ENCODE results near the gene SLC17A9.
A peak's percentile ranks its signal among the peaks of the same experiment; 100 is the strongest.
"Not testable (repeated sequence)": the region's sequence is repeated elsewhere in the genome, so short reads cannot be mapped to it uniquely, and the experiment has no call there.

SLC17A9 gene

DNA sequence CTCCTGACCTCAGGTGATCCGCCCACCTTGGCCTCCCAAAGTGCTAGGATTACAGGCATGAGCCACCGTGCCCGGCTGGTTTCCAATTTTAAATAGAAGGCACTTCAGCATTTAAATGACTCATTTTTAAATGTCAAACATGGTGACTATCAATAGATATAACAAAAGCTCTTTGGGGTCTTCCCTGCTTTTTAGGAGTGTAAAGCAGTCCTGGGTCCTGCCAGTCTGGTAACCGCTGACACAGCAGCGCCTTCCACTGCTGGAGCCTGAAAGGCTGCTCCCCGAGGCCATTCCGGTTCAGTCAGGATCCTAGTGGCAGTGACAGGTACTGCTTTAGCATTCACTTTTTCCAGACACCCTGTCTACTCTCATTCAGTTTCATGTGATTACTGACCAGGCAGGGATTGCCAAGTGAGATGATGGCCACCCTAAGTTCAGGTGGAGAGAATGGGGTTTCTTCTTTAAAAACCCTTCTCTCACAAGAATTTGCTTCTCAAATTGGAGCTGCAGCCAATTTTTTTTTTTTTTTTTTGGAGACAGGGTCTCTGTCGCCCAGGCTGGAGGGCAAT lies 31.3 kb upstream of the SLC17A9 start:
- no peaks in the 10 kb centered on the region for H3K27me3 ChIP-seq (ENCODE audit: control insufficient read depth in 1 of 2, insufficient read depth in 1 of 2, low read length in 2 of 2)
- H2AK5ac ChIP-seq (ENCODE audit: low read length, severe bottlenecking) = no peak overlapping the region
- H3K4me1 ChIP-seq (ENCODE audit: control insufficient read depth, insufficient read depth, low read depth, low read length) = peaks cover 28% of the 10 kb centered on the region
- peak overlapping the region; percentile 31 for H3K9ac ChIP-seq (ENCODE audit: low read length)
- H3K36me3 ChIP-seq (ENCODE audit: control insufficient read depth in 1 of 2, insufficient read depth in 2 of 2, low read depth in 1 of 2, low read length in 2 of 2) = no peaks in the 10 kb centered on the region
- no peak overlapping the region for H2BK120ac ChIP-seq (ENCODE audit: low read depth, low read length)
- no peak overlapping the region for H3K23ac ChIP-seq (ENCODE audit: low read length in 2 of 2)
- H2BK5ac ChIP-seq (ENCODE audit: low read depth, low read length, poor library complexity, severe bottlenecking) = no peak overlapping the region
- H3K14ac ChIP-seq (ENCODE audit: low read length in 2 of 2) = no peak overlapping the region
- H3K4ac ChIP-seq (ENCODE audit: low read depth in 1 of 2, low read length in 2 of 2) = no peak overlapping the region
- H4K8ac ChIP-seq (ENCODE audit: low read length) = no peak overlapping the region
- no peak overlapping the region for H2BK12ac ChIP-seq (ENCODE audit: low read length in 2 of 2)
- no peak overlapping the region for H4K91ac ChIP-seq (ENCODE audit: low read length)
- H3K18ac ChIP-seq (ENCODE audit: low read depth in 1 of 2, low read length in 2 of 2) = no peak overlapping the region
- H2BK15ac ChIP-seq (ENCODE audit: low read depth, poor library complexity, severe bottlenecking) = no peak overlapping the region
- H3K9me3 ChIP-seq (ENCODE audit: control insufficient read depth, low read length) = no peaks in the 10 kb centered on the region
- no peaks in the 10 kb centered on the region for H3K79me1 ChIP-seq (replicated peaks; ENCODE audit: low read length, poor library complexity, severe bottlenecking)
- no peak overlapping the region for H3K27ac ChIP-seq (ENCODE audit: low read length, poor library complexity, severe bottlenecking)
- 53% methylated on average over 6 of the region's 8 CpGs for WGBS
- H3K4me3 ChIP-seq (ENCODE audit: insufficient read depth in 1 of 2, low read depth in 1 of 2, low read length in 2 of 2) = no peak overlapping the region
- H3K4me2 ChIP-seq (ENCODE audit: low read length, poor library complexity, severe bottlenecking) = no peak overlapping the region
- no peak overlapping the region for H2AFZ ChIP-seq (ENCODE audit: low read depth, low read length)
- DNase-seq = peak; percentile 83

- Histone ChIP-seq H3K36me3 (ENCODE audit: control insufficient read depth in 1 of 2, insufficient read depth in 2 of 2, low read depth in 1 of 2, low read length in 2 of 2) (no peaks in the 10 kb centered on the region), H3K27me3 (ENCODE audit: control insufficient read depth in 1 of 2, insufficient read depth in 1 of 2, low read length in 2 of 2) (no peaks in the 10 kb centered on the region)
- WGBS = 94% methylated on average over 12 of the region's 14 CpGs
Observed at GRCh38 chr20:62922451-62922921, 30.0 kb upstream of the SLC17A9 start.

GRCh38 chr20:62923059-62923668 lies 29.3 kb upstream of the SLC17A9 start:
- H3K14ac ChIP-seq (ENCODE audit: low read length in 2 of 2); H3K4ac ChIP-seq (ENCODE audit: low read depth in 1 of 2, low read length in 2 of 2); H2AFZ ChIP-seq (ENCODE audit: low read depth, low read length): not testable (repeated sequence)

More at GRCh38 chr20:62922451-62922921, 30.0 kb upstream of the SLC17A9 start:
- H3K79me1 ChIP-seq (replicated peaks; ENCODE audit: low read length, poor library complexity, severe bottlenecking) = no peaks in the 10 kb centered on the region
- no peak overlapping the region for H3K4me2 ChIP-seq (ENCODE audit: low read length, poor library complexity, severe bottlenecking)
- H3K27ac ChIP-seq (ENCODE audit: low read length, poor library complexity, severe bottlenecking) = peak overlapping the region; percentile 62
- H3K4me3 ChIP-seq (ENCODE audit: insufficient read depth in 1 of 2, low read depth in 1 of 2, low read length in 2 of 2) = peak overlapping the region in 1 of 2 experiments; percentile 36
- peaks cover 31% of the 10 kb centered on the region for H3K4me1 ChIP-seq (ENCODE audit: control insufficient read depth, insufficient read depth, low read depth, low read length)
- no peak overlapping the region for H4K8ac ChIP-seq (ENCODE audit: low read length)
- no peak overlapping the region for H2BK5ac ChIP-seq (ENCODE audit: low read depth, low read length, poor library complexity, severe bottlenecking)
- H3K9ac ChIP-seq (ENCODE audit: low read length) = peak overlapping the region; percentile 99
- no peak overlapping the region for H2AK5ac ChIP-seq (ENCODE audit: low read length, severe bottlenecking)
- H2AFZ ChIP-seq (ENCODE audit: low read depth, low read length) = no peak overlapping the region
- no peaks in the 10 kb centered on the region for H3K9me3 ChIP-seq (ENCODE audit: control insufficient read depth, low read length)
- no peak overlapping the region for H2BK15ac ChIP-seq (ENCODE audit: low read depth, poor library complexity, severe bottlenecking)
- DNase-seq = no peak
- H3K4ac ChIP-seq (ENCODE audit: low read depth in 1 of 2, low read length in 2 of 2) = no peak overlapping the region
- H3K23ac ChIP-seq (ENCODE audit: low read length in 2 of 2) = no peak overlapping the region
- H4K91ac ChIP-seq (ENCODE audit: low read length) = no peak overlapping the region
- no peak overlapping the region for H3K18ac ChIP-seq (ENCODE audit: low read depth in 1 of 2, low read length in 2 of 2)
- H2BK12ac ChIP-seq (ENCODE audit: low read length in 2 of 2) = no peak overlapping the region
- H3K14ac ChIP-seq (ENCODE audit: low read length in 2 of 2) = no peak overlapping the region
- no peak overlapping the region for H2BK120ac ChIP-seq (ENCODE audit: low read depth, low read length)

DNA sequence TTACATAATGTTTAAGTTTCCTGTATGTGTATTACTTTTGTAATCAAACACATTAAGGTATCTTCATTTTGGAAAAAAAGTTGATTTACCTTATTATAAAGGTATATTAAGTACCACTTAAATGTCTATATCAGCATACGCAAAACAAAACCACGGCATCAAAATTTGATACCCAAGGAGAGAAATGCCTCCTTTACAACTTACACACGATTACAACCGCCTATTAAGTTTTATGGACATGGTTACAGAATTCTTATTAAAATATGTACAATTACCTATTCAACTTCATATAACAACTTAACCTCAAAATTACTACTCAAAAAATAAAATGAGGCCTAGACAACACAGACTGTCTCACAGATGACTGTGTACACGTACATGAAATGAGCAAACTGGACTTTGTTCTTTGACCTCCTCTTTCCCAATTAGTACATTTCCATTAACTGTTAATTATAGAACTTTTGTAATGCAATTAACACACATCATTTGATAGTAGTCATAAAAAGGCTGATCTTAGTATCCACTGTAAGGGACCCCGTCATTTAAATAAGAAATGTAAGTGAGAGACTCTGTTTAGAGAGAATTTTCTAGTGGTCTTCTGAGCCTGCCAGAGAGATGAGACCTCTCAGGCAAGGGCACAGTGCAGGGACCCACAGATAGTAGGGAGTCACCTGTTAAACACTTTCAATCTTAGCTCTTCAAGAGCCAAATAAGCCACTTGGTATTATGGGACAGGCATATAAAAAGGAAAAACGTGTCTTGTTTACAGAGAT lies 28.7 kb upstream of the SLC17A9 start:
- no peak overlapping the region for H2BK15ac ChIP-seq (ENCODE audit: low read depth, poor library complexity, severe bottlenecking)
- H4K91ac ChIP-seq (ENCODE audit: low read length) = no peak overlapping the region
- H3K36me3 ChIP-seq (ENCODE audit: control insufficient read depth in 1 of 2, insufficient read depth in 2 of 2, low read depth in 1 of 2, low read length in 2 of 2) = no peaks in the 10 kb centered on the region
- H3K9ac ChIP-seq (ENCODE audit: low read length) = peak overlapping the region; percentile 99
- H2AFZ ChIP-seq (ENCODE audit: low read depth, low read length) = no peak overlapping the region
- peak overlapping the region; percentile 42 for H3K27ac ChIP-seq (ENCODE audit: low read length, poor library complexity, severe bottlenecking)
- no peak overlapping the region for H3K18ac ChIP-seq (ENCODE audit: low read depth in 1 of 2, low read length in 2 of 2)
- DNase-seq = no peak
- H3K79me1 ChIP-seq (replicated peaks; ENCODE audit: low read length, poor library complexity, severe bottlenecking) = no peaks in the 10 kb centered on the region
- peaks cover 34% of the 10 kb centered on the region for H3K4me1 ChIP-seq (ENCODE audit: control insufficient read depth, insufficient read depth, low read depth, low read length)
- peak overlapping the region in 1 of 2 experiments; percentile 43 for H3K23ac ChIP-seq (ENCODE audit: low read length in 2 of 2)
- H3K4ac ChIP-seq (ENCODE audit: low read depth in 1 of 2, low read length in 2 of 2) = no peak overlapping the region
- no peaks in the 10 kb centered on the region for H3K27me3 ChIP-seq (ENCODE audit: control insufficient read depth in 1 of 2, insufficient read depth in 1 of 2, low read length in 2 of 2)
- H4K8ac ChIP-seq (ENCODE audit: low read length) = no peak overlapping the region
- H2BK12ac ChIP-seq (ENCODE audit: low read length in 2 of 2) = no peak overlapping the region
- H2BK120ac ChIP-seq (ENCODE audit: low read depth, low read length) = no peak overlapping the region
- H2BK5ac ChIP-seq (ENCODE audit: low read depth, low read length, poor library complexity, severe bottlenecking) = no peak overlapping the region
- H3K14ac ChIP-seq (ENCODE audit: low read length in 2 of 2) = no peak overlapping the region
- peak overlapping the region; percentile 83 for H3K4me2 ChIP-seq (ENCODE audit: low read length, poor library complexity, severe bottlenecking)
- no peaks in the 10 kb centered on the region for H3K9me3 ChIP-seq (ENCODE audit: control insufficient read depth, low read length)
- H3K4me3 ChIP-seq (ENCODE audit: insufficient read depth in 1 of 2, low read depth in 1 of 2, low read length in 2 of 2) = peak overlapping the region in 1 of 2 experiments; percentile 95
- WGBS = 64% methylated on average over 4 of the region's 7 CpGs
- no peak overlapping the region for H2AK5ac ChIP-seq (ENCODE audit: low read length, severe bottlenecking)

More at GRCh38 chr20:62923059-62923668, 29.3 kb upstream of the SLC17A9 start:
- not testable (repeated sequence) for H3K23ac ChIP-seq (ENCODE audit: low read length in 2 of 2); H3K36me3 ChIP-seq (ENCODE audit: control insufficient read depth in 1 of 2, insufficient read depth in 2 of 2, low read depth in 1 of 2, low read length in 2 of 2); H4K8ac ChIP-seq (ENCODE audit: low read length); H2BK5ac ChIP-seq (ENCODE audit: low read depth, low read length, poor library complexity, severe bottlenecking); H2BK120ac ChIP-seq (ENCODE audit: low read depth, low read length); H3K18ac ChIP-seq (ENCODE audit: low read depth in 1 of 2, low read length in 2 of 2); H3K9me3 ChIP-seq (ENCODE audit: control insufficient read depth, low read length); H4K91ac ChIP-seq (ENCODE audit: low read length); H2AK5ac ChIP-seq (ENCODE audit: low read length, severe bottlenecking); H2BK15ac ChIP-seq (ENCODE audit: low read depth, poor library complexity, severe bottlenecking); H3K79me1 ChIP-seq (replicated peaks; ENCODE audit: low read length, poor library complexity, severe bottlenecking); H2BK12ac ChIP-seq (ENCODE audit: low read length in 2 of 2); H3K27me3 ChIP-seq (ENCODE audit: control insufficient read depth in 1 of 2, insufficient read depth in 1 of 2, low read length in 2 of 2)
- H3K4me2 ChIP-seq (ENCODE audit: low read length, poor library complexity, severe bottlenecking) = peak overlapping the region; percentile 38
- H3K4me1 ChIP-seq (ENCODE audit: control insufficient read depth, insufficient read depth, low read depth, low read length) = peaks cover 33% of the 10 kb centered on the region
- DNase-seq = peak; percentile 80
- H3K27ac ChIP-seq (ENCODE audit: low read length, poor library complexity, severe bottlenecking) = peak overlapping the region; percentile 62
- H3K9ac ChIP-seq (ENCODE audit: low read length) = peak overlapping the region; percentile 99
- 64% methylated on average over 13 of the region's 17 CpGs for WGBS
- H3K4me3 ChIP-seq (ENCODE audit: insufficient read depth in 1 of 2, low read depth in 1 of 2, low read length in 2 of 2) = peak overlapping the region in 1 of 2 experiments; percentile 36
